HL-60 (cell line): ENCODE data around the gene TNFRSF12A.

Source experiments
- POLR2AphosphoS5 ChIP-seq: IDR thresholded peaks from 2 replicates; pipeline ENCODE4 v1.6.1; 2012; ENCODE audit warnings: low read depth
- TF ChIP-seq, protein P1 (sequence below): IDR thresholded peaks from one replicate; pipeline ENCODE4 v1.5.1; 2011; ENCODE audit warnings: low read length, control low read depth, inconsistent platforms; ENCODE audit not compliant: insufficient read depth
- TF ChIP-seq, protein P2 (sequence below): IDR thresholded peaks from 2 replicates; pipeline ENCODE4 v1.6.1; 2012; ENCODE audit warnings: low read depth; ENCODE audit not compliant: insufficient replicate concordance

DNA sequence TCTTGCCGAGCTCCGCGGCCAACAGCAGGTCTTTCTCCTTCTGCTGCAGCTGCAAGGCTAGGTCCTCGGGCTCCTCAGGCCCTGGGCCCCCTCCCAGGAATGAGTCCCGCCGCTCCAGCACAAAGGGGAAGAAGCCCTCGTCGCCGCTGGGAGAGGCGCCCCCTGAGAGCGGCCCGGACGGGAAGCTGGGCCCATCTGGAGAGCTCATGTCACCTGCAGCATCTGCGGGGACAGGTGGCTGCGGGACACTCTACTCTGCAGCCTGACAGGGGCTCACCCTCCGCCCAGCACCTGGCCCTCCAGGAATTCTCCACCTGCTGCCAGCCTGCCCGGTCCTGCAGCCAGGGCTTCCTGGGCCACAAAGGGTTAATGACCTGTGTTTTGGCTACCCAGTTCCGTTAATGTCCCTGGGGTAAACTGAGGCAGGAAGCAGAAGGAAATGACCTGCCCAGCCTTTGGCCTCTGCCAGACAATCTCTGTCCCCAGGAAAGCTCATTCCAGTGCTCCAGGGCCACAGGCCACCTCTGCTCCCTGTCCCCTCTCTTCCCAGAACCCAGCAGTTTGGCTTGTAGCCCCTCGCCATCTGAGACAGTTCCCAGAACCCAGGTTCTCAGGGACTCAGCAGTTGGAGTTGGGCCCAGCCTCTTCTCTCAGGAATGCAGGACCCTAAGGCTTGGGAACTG, 15.3 kb downstream of the TNFRSF12A start:
- TF ChIP-seq, protein P1, sequence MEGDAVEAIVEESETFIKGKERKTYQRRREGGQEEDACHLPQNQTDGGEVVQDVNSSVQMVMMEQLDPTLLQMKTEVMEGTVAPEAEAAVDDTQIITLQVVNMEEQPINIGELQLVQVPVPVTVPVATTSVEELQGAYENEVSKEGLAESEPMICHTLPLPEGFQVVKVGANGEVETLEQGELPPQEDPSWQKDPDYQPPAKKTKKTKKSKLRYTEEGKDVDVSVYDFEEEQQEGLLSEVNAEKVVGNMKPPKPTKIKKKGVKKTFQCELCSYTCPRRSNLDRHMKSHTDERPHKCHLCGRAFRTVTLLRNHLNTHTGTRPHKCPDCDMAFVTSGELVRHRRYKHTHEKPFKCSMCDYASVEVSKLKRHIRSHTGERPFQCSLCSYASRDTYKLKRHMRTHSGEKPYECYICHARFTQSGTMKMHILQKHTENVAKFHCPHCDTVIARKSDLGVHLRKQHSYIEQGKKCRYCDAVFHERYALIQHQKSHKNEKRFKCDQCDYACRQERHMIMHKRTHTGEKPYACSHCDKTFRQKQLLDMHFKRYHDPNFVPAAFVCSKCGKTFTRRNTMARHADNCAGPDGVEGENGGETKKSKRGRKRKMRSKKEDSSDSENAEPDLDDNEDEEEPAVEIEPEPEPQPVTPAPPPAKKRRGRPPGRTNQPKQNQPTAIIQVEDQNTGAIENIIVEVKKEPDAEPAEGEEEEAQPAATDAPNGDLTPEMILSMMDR: no peak
- no peak for TF ChIP-seq POLR2AphosphoS5
- TF ChIP-seq, protein P2, sequence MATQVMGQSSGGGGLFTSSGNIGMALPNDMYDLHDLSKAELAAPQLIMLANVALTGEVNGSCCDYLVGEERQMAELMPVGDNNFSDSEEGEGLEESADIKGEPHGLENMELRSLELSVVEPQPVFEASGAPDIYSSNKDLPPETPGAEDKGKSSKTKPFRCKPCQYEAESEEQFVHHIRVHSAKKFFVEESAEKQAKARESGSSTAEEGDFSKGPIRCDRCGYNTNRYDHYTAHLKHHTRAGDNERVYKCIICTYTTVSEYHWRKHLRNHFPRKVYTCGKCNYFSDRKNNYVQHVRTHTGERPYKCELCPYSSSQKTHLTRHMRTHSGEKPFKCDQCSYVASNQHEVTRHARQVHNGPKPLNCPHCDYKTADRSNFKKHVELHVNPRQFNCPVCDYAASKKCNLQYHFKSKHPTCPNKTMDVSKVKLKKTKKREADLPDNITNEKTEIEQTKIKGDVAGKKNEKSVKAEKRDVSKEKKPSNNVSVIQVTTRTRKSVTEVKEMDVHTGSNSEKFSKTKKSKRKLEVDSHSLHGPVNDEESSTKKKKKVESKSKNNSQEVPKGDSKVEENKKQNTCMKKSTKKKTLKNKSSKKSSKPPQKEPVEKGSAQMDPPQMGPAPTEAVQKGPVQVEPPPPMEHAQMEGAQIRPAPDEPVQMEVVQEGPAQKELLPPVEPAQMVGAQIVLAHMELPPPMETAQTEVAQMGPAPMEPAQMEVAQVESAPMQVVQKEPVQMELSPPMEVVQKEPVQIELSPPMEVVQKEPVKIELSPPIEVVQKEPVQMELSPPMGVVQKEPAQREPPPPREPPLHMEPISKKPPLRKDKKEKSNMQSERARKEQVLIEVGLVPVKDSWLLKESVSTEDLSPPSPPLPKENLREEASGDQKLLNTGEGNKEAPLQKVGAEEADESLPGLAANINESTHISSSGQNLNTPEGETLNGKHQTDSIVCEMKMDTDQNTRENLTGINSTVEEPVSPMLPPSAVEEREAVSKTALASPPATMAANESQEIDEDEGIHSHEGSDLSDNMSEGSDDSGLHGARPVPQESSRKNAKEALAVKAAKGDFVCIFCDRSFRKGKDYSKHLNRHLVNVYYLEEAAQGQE: no peak
